ENCODE data around the gene MROH2A.

- no peak for TF ChIP-seq CTCF (IDR thresholded peaks at IDR 0.05)
- TF ChIP-seq POLR2AphosphoS5 (IDR thresholded peaks at IDR 0.05) = no peak
- TF ChIP-seq EP300 (IDR thresholded peaks at IDR 0.05) = no peak
Measured at GRCh38 chr2:233866479-233866878, 88.3 kb downstream of the MROH2A start.

Data from stomach (tissue), 4 donors.